ENCODE measurements around the gene SUN1.

Gene SUN1

DNA sequence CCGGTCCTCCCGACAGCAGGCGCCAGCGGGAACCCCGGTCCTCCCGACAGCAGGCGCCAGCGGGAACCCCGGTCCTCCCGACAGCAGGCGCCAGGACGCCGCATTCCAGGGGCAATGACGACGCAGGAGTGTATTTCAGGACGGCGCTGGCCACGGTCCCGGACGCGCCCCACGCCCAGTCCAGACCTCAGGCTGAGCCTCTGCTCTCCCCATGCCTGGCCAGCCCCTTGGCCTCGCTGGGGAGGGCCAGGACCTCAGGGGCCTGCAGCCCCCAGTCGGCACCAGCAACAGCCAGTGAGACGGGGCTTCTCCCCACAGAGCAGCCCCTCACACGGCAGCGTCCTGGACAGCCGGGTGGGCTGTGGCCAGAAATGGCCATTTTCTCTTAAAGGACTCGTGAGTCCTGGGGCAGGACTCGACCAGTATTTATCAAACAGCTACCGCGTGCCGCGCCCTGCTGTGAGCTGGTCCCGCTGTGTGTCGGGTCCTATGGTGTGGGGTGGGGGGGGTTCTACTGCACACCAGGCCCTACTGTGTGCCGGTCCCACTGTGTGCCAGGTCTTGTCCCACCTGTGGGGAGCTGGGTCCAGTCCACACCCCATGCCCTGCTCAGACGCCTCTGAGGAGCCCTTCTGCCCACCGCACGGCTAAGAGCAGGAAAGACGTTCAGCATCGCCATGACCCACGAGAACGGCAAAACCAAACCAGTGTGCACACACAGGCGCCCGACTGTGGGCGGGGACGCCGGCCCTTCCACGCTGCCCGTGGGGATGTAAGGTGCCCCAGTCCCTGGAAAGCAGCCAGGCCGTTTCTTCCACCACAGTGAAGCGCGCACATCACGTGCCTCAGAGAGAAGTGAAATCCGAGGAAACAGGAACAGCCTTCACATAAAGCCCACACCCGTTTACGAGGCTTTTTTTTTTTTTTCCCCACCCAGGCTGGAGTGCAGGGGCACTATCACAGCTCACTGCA is 77.4 kb downstream of the SUN1 start:
- no peak for DNase-seq

DNA sequence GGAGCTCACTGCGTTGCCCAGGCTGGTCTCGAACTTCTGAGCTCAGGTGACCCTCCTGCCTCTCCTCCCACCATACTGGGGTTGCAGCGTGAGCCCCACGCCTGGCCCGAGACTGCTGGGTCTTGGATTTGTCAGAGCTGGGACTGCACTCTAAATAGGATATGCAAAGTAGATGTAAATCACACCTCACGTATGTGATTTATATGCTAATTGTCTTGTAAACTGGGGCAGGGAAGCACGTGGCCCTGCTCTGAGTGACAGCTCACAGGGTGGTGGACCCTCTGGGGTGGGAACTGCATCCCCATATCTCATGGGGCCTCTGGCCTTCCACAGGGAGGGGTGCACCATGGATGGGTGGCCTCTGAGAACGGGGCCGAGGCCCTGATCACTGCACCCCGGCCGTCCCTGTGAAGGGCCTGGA is 78.2 kb downstream of the SUN1 start:
- no peak for DNase-seq

DNA sequence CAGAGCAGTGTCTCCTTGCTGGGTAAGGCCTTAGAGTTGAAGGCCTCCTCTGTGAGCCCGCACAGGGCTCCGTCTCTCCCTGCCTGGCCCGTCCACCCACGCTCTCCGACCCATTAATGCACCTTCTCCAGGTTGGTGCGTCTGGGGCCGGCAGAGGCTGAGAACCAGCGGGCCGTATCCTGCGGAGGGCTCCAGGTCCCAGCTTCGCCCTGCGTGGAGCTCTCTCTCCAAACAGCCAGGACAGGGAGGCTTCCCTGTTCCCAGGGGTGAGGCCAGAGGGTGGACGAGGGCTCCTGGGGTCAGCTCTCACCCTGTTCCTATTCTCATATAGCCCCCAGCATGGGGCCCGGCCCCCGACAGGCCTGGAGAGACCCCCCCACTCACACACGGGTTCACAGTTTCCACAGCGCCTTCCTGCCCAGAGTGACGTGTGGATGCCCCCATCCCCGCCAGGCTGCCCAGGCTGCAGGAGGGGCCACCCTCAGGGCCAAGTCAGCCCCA is 78.7 kb downstream of the SUN1 start:
- DNase-seq: no peak

DNA sequence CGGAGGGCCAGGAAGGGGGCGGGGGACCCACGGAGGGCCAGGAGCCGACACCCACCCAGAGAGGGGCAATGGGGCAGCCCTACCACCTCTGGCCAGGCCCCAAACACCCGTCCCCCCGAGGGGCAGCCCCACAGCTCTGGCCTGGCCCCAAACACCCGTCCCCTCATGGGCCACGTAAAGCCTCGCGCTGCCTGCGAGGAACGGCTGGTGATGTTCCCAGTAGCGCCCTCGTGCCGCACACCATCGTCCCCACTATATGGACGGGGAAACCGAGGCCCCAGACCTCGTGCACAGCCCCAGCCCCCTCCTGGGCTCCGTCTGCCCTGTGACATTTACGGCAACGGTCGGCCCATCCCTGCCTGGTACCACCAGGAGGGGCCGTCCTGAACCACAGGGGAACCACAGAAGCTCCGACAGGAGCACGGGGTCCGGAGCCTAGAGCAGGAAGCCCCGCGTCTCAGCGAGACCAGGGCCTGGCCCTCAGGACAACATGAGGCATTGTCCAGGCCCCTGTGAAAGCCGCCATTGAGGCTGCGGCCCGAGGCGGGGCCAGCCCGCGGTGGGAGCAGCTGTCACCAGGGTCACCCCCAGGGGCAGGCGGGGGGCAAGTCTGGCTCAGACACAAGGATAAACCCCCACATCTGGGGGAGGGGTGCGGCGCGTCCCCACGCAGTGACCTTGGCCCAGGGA is 79.7 kb downstream of the SUN1 start:
- no peak for DNase-seq

DNA sequence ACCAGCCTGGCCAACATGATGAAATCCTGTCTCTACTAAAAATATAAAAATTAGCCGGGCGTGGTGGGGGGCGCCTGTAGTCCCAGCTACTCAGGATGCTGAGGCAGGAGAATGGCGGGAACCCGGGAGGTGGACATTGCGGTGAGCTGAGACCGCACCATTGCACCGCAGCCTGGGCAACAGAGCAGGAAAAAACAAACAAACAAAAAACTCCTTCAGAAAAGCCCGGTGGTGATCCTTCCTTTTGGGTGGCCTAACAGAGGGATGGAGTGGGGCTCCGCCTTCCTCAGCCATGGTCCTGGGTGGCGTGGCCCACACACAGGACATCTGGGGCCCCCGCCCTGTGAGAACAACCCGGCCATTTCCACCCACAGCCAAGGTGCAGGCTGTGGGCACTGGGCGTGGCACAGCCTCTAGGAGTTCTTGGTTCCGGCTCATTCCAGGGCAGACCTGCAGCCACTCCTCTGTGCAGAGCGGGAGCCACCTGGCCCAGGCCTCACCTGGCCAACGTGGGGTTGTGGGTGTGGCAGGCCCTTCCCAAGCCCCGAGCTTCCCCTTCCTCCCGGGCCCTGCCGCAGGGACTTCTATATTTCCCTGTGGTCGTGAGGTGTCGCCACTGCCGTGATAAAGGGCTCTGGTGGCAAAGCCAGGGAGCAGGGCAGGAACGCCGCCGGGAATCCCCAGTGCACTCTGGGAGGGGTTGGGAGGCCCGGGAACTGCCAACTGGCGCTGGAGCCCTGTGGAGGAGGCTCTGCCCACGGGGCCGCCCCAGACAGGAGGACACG is 81.7 kb downstream of the SUN1 start:
- DNase-seq: no peak

DNA sequence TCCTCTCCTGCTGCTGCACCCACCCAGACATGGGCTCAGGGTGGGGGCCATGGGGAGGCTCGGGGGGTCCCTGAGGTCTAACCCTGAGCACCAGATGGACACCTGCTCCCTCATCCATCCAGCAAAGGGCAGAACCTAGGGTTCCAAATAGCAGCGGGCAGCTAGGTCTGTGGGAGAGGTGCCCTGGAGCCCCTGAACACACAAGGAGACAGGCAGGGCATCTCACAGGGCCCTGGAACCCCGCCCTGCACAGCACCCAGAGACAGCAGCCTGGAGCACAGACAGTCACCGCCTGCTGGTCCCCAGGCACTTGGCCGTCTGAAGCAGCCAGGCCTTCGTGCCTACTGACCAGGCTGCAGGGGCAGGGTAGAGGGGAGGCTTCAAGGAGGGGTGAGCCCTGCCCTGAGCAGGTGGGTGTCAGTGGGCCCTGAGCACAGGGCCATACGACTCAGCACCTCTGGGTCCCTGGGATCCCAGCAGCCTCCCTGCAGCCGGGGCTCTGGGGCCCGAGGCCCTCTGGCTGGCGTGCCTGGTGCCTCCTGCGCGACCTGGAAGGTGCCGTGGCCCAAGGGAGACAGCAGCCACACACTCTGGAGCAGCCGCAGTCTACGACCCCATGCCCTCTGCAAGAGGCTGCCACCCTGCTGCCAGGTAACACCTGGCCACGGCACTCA is 82.4 kb downstream of the SUN1 start:
- no peak for DNase-seq

DNA sequence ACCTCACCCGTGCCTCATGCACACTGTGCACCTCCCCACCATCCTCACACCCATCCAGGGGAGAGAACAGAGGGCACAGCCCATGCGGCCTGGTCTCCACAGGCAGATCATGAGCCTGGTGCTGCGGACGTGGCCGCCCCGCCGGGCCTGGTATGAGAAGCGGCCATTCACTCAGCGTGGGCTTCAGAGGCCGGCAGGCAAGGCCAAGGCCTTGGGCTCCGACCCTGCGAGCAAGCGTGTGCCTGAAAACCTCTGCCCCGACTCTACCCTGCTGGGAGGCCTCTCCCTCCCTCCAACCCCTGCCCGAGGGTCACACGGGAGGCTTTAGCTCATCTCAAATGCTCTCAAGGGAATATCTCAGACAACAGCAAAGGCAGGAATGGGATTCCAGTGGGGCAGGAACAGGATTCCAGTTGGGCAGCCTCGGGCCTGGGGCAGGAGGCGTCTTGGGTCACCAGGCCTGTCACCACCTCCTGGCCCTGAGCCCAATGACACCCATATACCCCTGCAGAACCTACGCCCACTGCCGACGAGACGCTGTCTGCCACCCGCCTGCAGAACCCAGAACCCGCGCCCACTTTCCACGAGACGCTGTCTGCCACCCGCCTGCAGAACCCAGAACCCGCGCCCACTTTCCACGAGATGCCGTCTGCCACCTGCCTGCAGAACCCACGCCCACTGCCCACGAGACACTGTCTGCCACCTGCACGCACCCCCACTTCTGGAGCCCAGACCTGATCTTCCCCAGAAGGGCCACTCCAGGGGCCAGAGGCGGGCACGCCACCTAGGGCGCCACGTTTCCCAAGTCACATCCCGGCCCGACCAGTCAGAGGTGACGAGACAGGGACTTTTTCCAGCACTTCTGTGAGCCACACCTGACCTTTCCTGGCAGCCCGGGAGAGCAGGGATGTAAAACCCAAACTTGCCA is 83.3 kb downstream of the SUN1 start:
- DNase-seq: no peak

DNA sequence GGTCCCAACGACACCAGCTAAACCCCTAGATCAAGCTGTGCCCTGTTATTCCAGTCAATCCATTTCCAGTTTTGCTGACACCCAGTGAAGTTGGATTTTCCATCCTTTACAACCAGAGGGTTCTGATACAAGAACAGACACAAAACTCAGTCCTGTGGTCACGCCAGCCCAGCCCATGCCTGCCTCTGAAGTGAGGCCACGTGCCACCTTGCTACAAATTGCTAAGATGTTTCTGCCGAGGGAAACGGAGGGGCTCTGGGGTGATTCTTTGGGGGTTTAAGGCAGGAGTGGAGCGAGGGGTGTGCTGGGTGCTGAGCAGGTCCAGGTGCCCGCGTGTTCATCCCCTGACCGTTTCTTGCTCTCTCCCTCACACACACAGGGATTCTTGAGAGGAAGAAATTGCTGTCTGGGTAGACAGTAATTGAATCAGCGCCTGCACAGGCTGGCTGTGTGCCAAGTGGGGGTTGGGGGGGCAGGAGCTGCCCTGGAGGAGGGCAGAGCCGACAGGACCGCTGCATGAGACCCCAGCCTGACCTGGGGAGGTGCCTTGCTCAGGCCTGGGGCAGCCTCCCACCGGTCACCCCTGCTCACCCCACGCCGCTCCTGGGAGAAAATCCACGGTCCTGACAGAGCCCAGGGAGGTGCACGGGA is 84.1 kb downstream of the SUN1 start:
- DNase-seq: no peak

DNA sequence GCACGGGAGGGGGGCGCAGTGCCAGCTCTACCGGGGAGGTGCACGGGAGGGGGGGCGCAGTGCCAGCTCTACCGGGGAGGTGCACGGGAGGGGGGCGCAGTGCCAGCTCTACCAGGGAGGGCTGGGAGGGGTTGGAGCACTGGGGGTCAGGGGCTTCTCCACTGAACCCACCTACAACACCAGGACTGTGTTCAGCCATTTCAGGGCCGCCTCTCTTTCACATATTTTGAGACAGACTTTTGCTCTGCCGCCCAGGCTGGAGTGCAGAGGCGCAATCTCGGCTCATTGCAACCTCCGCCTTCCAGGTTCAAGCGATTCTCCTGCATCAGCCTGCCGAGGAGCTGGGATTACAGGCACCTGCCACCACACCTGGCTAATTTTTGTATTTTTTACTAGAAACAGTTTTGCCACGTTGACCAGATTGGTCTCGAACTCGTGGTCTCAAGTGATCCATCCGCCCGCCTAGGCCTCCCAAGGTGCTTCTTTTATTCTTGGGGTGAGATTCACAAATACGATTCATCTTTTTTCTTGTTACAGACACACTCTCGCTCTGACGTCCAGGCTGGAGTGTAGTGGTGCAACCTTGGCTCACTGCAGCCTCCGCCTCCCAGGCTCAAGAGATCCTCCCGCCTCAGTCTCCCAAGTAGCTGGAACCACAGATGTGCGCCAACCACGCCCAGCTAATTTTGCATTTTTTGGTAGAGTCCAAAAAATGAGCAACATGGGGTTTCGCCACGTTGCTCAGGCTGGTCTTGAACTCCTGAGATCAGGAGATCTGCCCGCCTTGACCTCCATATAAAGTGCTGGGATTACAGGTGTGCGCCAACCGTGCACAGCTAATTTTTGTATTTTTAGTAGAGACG is 85.2 kb downstream of the SUN1 start:
- no peak for DNase-seq

DNA sequence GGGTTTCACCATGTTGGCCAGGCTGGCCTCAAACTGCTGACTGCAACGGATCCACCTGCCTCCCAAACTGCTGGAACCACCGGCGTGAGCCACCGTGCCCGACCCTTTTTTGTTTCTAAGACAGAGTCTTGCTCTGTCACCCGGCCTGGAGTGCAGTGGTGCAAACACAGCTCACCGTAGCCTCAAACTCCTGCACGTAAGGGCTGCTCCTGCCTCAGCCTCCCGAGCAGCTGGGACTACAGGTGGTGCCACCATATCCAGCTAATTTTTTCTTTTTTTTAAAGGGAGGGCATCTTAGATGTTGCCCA is 85.8 kb downstream of the SUN1 start:
- no peak for DNase-seq

DNA sequence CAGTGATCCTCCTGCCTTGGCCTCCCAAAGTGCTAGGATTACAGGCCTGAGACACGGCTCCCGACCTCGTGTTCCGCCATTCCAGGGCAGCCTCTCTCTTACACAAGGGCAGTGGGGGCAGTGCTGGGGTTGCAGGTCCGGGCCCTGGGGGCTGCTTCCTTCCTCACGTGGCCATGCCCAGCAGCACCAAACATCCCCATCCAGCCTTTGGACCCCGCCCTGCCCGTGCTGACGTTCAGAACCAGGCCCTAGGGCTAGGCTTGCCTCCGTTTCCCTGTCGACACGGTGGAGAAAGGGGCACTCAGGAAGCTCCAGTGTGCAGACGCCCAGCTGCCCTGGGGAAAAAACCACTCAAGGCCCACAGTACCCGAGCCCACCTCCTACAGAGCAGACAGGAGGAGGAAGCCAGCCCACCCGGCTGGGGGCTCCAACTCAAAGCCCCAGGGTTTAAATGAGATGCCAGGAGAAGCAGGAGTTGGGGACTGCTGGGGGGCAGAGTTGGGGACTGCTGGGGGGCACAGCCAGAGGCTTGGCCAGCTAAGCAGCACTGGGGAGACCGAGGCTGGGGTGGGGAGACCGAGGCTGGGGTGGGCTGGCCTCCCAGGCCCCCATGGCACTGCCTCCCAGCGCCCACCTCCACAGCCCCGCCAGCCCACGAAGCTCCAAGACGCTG is 86.3 kb downstream of the SUN1 start:
- DNase-seq: no peak

DNA sequence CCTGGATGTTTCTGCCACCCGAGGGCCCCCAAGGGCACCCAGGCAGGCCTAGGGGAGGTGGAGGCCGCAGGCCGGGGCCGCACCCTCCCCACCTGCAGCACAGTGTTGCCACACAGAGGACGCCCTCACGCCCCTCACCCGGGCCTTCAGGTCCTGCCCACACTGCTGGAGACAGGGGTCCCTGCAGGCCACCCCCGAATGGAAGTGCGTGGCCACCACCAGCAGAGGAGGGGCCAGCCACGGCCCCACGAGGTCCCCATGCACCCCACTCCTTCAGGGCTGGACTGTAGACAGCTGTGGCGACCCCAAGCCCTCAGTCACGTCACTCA is 86.8 kb downstream of the SUN1 start:
- no peak for DNase-seq

DNA sequence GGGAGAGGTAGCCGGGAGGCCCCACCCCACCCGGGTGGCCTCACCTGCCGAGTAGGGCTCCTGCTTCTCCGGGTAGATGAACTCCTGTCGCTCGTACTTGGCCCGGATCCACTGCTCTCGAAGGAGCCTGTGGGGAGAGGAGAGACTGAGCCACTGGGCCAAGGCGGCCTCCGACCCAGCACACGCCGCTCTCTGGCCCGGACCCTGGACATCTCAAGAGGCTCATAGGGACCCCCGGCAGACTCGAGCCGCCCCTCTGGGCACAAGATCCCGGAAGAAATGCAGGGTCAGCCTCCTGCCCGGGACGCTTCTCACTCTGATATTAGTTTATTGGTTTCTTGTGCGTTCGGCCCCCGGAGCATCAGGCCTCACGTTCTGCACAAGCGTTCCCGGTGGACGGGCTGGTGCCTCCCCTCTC is 87.7 kb downstream of the SUN1 start:
- DNase-seq: no peak

DNA sequence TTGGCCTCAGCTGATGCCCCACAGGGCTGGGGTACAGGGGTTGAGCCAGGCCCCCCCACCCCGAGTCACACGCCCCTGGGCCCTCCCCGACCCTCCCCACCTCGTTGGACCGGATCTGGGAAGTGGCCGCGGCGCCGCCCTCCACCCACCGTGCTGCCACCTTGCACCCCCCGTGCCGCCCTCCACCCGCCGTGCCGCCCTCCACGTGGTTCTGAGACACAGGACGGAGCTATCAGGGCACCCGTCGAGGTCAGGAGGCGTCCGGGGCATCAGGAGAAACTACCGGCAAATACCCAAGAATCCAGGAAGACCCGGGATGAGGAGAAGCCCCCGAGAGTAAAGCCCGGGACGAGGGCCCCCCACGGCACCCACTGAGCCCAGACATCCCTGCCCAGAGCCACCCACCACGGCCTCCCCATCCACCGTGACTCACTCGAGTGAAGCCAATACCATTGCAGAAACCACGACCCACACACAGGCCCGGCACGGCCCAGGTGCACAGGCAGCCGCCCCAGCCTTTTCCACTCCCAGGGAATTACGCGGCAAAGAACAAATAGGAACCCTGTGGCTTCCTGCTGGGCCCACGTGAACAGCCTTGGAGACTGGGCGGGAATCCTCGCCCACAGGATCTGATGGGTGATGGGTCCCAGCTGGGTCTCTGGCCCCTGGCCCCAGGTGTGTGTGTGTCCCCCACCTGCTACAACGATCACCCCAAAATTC is 88.2 kb downstream of the SUN1 start:
- no peak for DNase-seq

DNA sequence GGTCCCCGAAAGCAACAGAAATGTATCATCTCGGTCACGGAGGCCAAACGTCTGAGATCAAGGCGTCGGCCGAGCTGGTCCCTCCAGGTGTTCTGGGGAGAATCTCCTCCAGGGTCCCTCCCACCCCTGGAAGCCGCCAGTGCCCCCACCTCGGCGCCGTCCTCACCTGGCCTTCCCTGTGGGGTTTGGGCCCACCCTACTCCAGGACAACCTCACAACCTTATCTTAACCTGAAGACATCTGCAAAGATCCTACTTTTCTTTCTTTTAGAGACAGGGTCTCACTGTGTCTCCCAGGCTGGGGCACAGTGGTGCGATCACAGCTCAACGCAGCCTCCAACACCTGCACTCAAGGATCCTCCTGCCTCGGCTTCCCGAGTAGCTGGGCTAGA is 88.8 kb downstream of the SUN1 start:
- no peak for DNase-seq

DNA sequence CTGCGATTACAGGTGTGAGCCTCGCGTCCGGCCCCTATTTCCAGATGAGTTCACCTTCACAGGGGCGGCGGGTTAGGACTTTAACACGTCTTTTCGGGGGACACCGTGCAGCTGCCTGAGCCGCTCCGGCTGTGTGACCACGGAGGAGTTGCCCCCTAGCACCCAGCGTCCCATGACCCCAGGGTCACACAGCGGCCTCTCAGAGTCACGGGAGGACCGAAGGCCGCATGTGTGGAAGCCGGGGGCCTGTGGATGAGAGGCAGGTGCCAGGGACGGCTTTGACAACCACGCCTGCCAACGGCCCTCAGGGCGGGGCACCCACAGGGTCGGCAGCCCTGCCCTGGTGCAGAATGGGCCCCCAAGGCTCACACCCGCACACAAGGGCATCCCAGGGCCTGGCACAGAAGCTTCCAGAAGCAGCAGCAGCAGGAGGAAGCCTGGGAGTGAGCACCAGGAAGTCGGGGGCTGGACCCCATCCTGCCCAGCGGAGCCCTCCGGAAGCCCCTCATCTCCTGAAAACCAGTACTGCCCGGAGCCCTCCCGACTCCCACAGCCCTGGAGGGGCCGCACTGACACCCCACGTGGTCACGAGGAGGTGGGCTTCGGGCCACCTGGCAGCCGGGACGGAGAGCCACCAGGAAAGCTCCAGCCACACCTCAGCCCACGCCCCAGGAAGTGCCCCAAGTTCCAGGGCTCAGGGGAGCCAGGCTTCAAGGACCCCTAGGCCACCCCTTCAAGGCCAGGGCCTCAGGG is 89.5 kb downstream of the SUN1 start:
- DNase-seq: no peak

DNA sequence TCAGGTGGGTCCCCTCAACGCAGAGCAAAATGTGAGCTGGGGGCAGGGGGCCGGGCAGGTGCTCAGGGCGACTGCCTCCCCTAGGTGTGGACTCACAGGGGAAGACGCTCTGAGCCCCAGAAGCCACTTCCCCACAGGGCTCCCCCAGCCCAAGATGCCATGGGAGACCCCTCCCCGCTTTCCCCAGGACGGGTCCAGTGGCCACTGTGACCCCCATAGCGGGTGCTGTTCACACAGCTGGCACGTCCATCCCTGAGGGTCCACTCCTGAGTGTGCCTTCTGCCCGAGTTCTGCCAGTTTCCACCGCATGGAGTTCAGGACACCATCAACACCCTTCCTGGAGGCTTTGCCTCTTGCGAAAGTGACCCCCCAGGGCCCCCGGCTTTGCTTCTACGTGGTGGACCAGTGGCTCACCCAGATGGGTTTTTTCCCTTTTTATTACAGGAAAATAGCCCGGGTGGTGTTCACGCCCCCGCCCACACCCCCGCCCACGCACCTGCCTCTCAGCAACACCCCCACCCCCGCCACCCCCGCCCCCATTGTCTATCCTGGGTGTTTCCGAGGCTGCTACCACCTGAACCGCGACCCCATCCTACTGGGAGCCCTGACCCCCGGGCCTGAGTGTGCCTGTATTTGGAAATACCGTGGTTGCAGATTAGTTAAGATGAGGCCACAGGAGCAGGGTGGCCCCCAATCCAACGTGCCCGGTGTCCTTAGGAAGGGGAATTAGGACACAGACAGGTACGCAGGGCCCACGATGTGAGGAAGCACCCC is 90.2 kb downstream of the SUN1 start:
- peak; percentile 46 for DNase-seq
